Adrenal gland (tissue), 12 donors: Measurements from ENCODE around the gene SPPL2B. TPM values are rescaled to one million over a fixed set of nuclear protein-coding genes. Genes with fewer than 3 reads are reported as not detected.
A peak's percentile ranks its signal among the peaks of the same experiment; 100 is the strongest.

ENCODE experiments used
- DNase-seq, 7 donors: peaks; one replicate each; pipeline ENCODE4 v3.0.0-alpha.2; 2019 to 2020
- H3K27ac ChIP-seq, 5 donors: fragments of 200-600 bp; sonication (generic) in 4 of 5; 1 replicate in 3 of 5; 2 replicates in 2 of 5; pipeline versions ENCODE4 v1.5.1 to v1.8.0; 2016 to 2020; ENCODE audit warnings: mild to moderate bottlenecking in 1 of 5
- H3K27me3 ChIP-seq: fragments of 200-600 bp; 2 replicates; pipeline ENCODE4 v1.8.0; 2021
- H3K36me3 ChIP-seq, 2 donors: fragments of 200-600 bp; replicated peaks in 1 of 2; 1 replicate in 1 of 2; 2 replicates in 1 of 2; pipeline versions ENCODE4 v1.5.1 to v1.8.0; 2018 to 2022
- H3K4me1 ChIP-seq, 2 donors: fragments of 200-600 bp; replicated peaks in 1 of 2; 1 replicate in 1 of 2; 2 replicates in 1 of 2; pipeline versions ENCODE4 v1.5.1 to v1.8.0; 2018 to 2021
- H3K4me3 ChIP-seq, 4 donors: fragments of 200-600 bp; sonication (generic) in 3 of 4; one replicate each; pipeline ENCODE4 v1.5.1; 2016 to 2018
- H3K9me3 ChIP-seq, 3 donors: fragments of 200-600 bp; sonication (generic) in 1 of 3; replicated peaks in 1 of 3; 1 replicate in 2 of 3; 2 replicates in 1 of 3; pipeline versions ENCODE4 v1.5.1 to v1.8.0; 2016 to 2021
- CTCF ChIP-seq, 6 experiments: fragments of 450-650 bp in 4 of 6; fragments of 200-600 bp in 2 of 6; sonication (generic) in 1 of 6; IDR thresholded peaks; 1 replicate in 5 of 6; 2 replicates in 1 of 6; pipeline versions ENCODE4 v1.5.1 to v1.8.0; 2016 to 2021; ENCODE audit warnings: antibody characterized with exemption in 6 of 6, mild to moderate bottlenecking in 2 of 6, moderate library complexity in 1 of 6
- POLR2A ChIP-seq, 2 donors: fragments of 450-650 bp; IDR thresholded peaks; one replicate each; pipeline ENCODE4 v1.6.1; 2017; ENCODE audit warnings: antibody characterized with exemption in 2 of 2, mild to moderate bottlenecking in 2 of 2, moderate library complexity in 1 of 2
- WGBS, 4 donors: extraction: QIAGEN DNeasy Blood & Tissue Kit in 2 of 4; methylation state at CpG; one replicate each; pipeline versions ENCODE4 v1.1.5 to v1.1.7; 2013 to 2017; 5-methylcytosine and 5-hydroxymethylcytosine counted together
- intact Hi-C, 2 donors: fragments of 100-400 bp; cut with DNase I; formaldehyde crosslinking; loops; one replicate each; pipeline versions ENCODE4 v1.14.1 to v1.15.0; 2022 to 2023
- polyA plus RNA-seq, 3 donors: library from polyadenylated mRNA; stranded (reverse); fragments of 200-250 nt in 2 of 3; fragments of 350-450 nt in 1 of 3; fragmentation: Illumina TruSeq in 1 of 3; extraction: RNeasy Lipid Tissue Mini Kit (QIAGEN cat#74804) in 1 of 3; gene quantifications; one replicate each; pipeline ENCODE4 v1.2.3, GENCODE V29; 2013 to 2014
- total RNA-seq, 9 donors: library from RNA; depleted of rRNA in 4 of 9; stranded (reverse); fragments of >200 nt in 4 of 9; fragments of 120-200 nt in 1 of 9; fragmentation: NEBNext Ultra II Directional in 1 of 9; extraction: Animal tissue kit (Norgen Biotek cat#: 25700) in 1 of 9; gene quantifications; one replicate each; pipeline versions ENCODE4 v1.1.0 to v1.2.4, GENCODE V29; 2013 to 2023
- donor health status: healthy with polysubstance abuse.
- donor health status: Bipolar disorder and iron deficiency.
- donor health status: DM: yes; HTN: yes; CAD: no.
- donor health status: DM: no; HTN: no; CAD: no.
- donor health status: DM: no; HTN: no; CAD: no.
- donor health status: DM: yes; HTN: yes; CAD: no.

SPPL2B gene
- total and polyA plus RNA-seq, 12 donors: 3.9 to 208 (median 31.6) TPM

GRCh38 chr19:2282062-2282861 lies 46.2 kb upstream of the SPPL2B start, which contains the start of gene PEAK3:
Gene PEAK3, minus strand, starts transcription at chr19:2282175. Its CDS starts 1,244 bp downstream, at chr19:2280931.
- Histone ChIP-seq H3K27ac (peak within 1 kb of the TSS in 2 of 5 donors; percentile 34 to 79), H3K9me3 (no peaks in the 10 kb centered on the region), H3K4me3 (peak within 1 kb of the TSS in 2 of 4 donors; percentile 19 to 28), H3K27me3 (peaks cover 4% of the 10 kb centered on the region), H3K4me1 (no peaks in the 10 kb centered on the region), H3K36me3 (no peaks in the 10 kb centered on the region)
- 13 to 19% (median 14%) methylated on average over 16 to 41 of the region's 41 CpGs for WGBS, 4 donors
- intact Hi-C loops: loop anchor here in 1 of 2 donors (10.0 kb wide), 1 partner anchor 103 kb away; no protein-coding TSS in a partner anchor
- peak; percentile 50 to 85 (median 65) for DNase-seq
- TF ChIP-seq CTCF (IDR thresholded peaks at IDR 0.05) (no peak), POLR2A (IDR thresholded peaks at IDR 0.05) (no peak)

- Histone ChIP-seq H3K9me3 (no peaks in the 10 kb centered on the region), H3K4me1 (no peaks in the 10 kb centered on the region), H3K4me3 (no peak overlapping the region), H3K36me3 (no peaks in the 10 kb centered on the region), H3K27ac (no peak overlapping the region), H3K27me3 (peaks cover 4% of the 10 kb centered on the region)
- DNase-seq: peak in 1 of 7 donors; percentile 4
- intact Hi-C loops: loop anchor here in 1 of 2 donors (10.0 kb wide), 1 partner anchor 102 kb away; no protein-coding TSS in a partner anchor
- no peak for TF ChIP-seq CTCF (IDR thresholded peaks at IDR 0.05)
- no peak for TF ChIP-seq POLR2A (IDR thresholded peaks at IDR 0.05)
- 61 to 77% (median 70%) methylated on average over 8 to 11 of the region's 11 CpGs for WGBS, 4 donors
These were observed 45.6 kb upstream of the SPPL2B start for GRCh38 chr19:2282862-2283237.

GRCh38 chr19:2283835-2284507 lies 44.5 kb upstream of the SPPL2B start:
- 92 to 96% (median 94%) methylated on average over 8 of the region's 8 CpGs for WGBS, 4 donors
- Histone ChIP-seq H3K4me3 (no peak overlapping the region), H3K36me3 (no peaks in the 10 kb centered on the region), H3K27ac (no peak overlapping the region), H3K4me1 (no peaks in the 10 kb centered on the region), H3K27me3 (peaks cover 13% of the 10 kb centered on the region), H3K9me3 (no peaks in the 10 kb centered on the region)
- intact Hi-C loops: loop anchor here in 1 of 2 donors (10.0 kb wide), 1 partner anchor 101 kb away; no protein-coding TSS in a partner anchor
- DNase-seq: no peak
- no peak for TF ChIP-seq POLR2A (IDR thresholded peaks at IDR 0.05)
- no peak for TF ChIP-seq CTCF (IDR thresholded peaks at IDR 0.05)
